Adrenal gland (tissue), 12 donors: ENCODE results near the gene BMP15. TPM values are rescaled to one million over a fixed set of nuclear protein-coding genes. Genes with fewer than 3 reads are reported as not detected.

Experiments
- DNase-seq, 7 donors: peaks; one replicate each; pipeline ENCODE4 v3.0.0-alpha.2; 2019 to 2020
- H3K27ac ChIP-seq, 5 donors: fragments of 200-600 bp; sonication (generic) in 4 of 5; 1 replicate in 3 of 5; 2 replicates in 2 of 5; pipeline versions ENCODE4 v1.5.1 to v1.8.0; 2016 to 2020; ENCODE audit warnings: mild to moderate bottlenecking in 1 of 5
- H3K27me3 ChIP-seq: fragments of 200-600 bp; 2 replicates; pipeline ENCODE4 v1.8.0; 2021
- H3K36me3 ChIP-seq, 2 donors: fragments of 200-600 bp; replicated peaks in 1 of 2; 1 replicate in 1 of 2; 2 replicates in 1 of 2; pipeline versions ENCODE4 v1.5.1 to v1.8.0; 2018 to 2022
- H3K4me1 ChIP-seq, 2 donors: fragments of 200-600 bp; replicated peaks in 1 of 2; 1 replicate in 1 of 2; 2 replicates in 1 of 2; pipeline versions ENCODE4 v1.5.1 to v1.8.0; 2018 to 2021
- H3K4me3 ChIP-seq, 4 donors: fragments of 200-600 bp; sonication (generic) in 3 of 4; one replicate each; pipeline ENCODE4 v1.5.1; 2016 to 2018
- H3K9me3 ChIP-seq, 3 donors: fragments of 200-600 bp; sonication (generic) in 1 of 3; replicated peaks in 1 of 3; 1 replicate in 2 of 3; 2 replicates in 1 of 3; pipeline versions ENCODE4 v1.5.1 to v1.8.0; 2016 to 2021
- POLR2A ChIP-seq, 2 donors: fragments of 450-650 bp; IDR thresholded peaks; one replicate each; pipeline ENCODE4 v1.6.1; 2017; ENCODE audit warnings: antibody characterized with exemption in 2 of 2, mild to moderate bottlenecking in 2 of 2, moderate library complexity in 1 of 2
- WGBS, 4 donors: extraction: QIAGEN DNeasy Blood & Tissue Kit in 2 of 4; methylation state at CpG; one replicate each; pipeline versions ENCODE4 v1.1.5 to v1.1.7; 2013 to 2017; 5-methylcytosine and 5-hydroxymethylcytosine counted together
- intact Hi-C, 2 donors: fragments of 100-400 bp; cut with DNase I; formaldehyde crosslinking; loops; one replicate each; pipeline versions ENCODE4 v1.14.1 to v1.15.0; 2022 to 2023
- polyA plus RNA-seq, 3 donors: library from polyadenylated mRNA; stranded (reverse); fragments of 200-250 nt in 2 of 3; fragments of 350-450 nt in 1 of 3; fragmentation: Illumina TruSeq in 1 of 3; extraction: RNeasy Lipid Tissue Mini Kit (QIAGEN cat#74804) in 1 of 3; gene quantifications; one replicate each; pipeline ENCODE4 v1.2.3, GENCODE V29; 2013 to 2014
- total RNA-seq, 9 donors: library from RNA; depleted of rRNA in 4 of 9; stranded (reverse); fragments of >200 nt in 4 of 9; fragments of 120-200 nt in 1 of 9; fragmentation: NEBNext Ultra II Directional in 1 of 9; extraction: Animal tissue kit (Norgen Biotek cat#: 25700) in 1 of 9; gene quantifications; one replicate each; pipeline versions ENCODE4 v1.1.0 to v1.2.4, GENCODE V29; 2013 to 2023
- TF ChIP-seq, protein P1 (sequence below), 6 experiments: fragments of 450-650 bp in 4 of 6; fragments of 200-600 bp in 2 of 6; sonication (generic) in 1 of 6; IDR thresholded peaks; 1 replicate in 5 of 6; 2 replicates in 1 of 6; pipeline versions ENCODE4 v1.5.1 to v1.8.0; 2016 to 2021; ENCODE audit warnings: antibody characterized with exemption in 6 of 6, mild to moderate bottlenecking in 2 of 6, moderate library complexity in 1 of 6
- donor health status: healthy with polysubstance abuse.
- donor health status: Bipolar disorder and iron deficiency.
- donor health status: DM: yes; HTN: yes; CAD: no.
- donor health status: DM: no; HTN: no; CAD: no.
- donor health status: DM: no; HTN: no; CAD: no.
- donor health status: DM: yes; HTN: yes; CAD: no.

The BMP15 gene
- total and polyA plus RNA-seq, 12 donors, result not detected

DNA sequence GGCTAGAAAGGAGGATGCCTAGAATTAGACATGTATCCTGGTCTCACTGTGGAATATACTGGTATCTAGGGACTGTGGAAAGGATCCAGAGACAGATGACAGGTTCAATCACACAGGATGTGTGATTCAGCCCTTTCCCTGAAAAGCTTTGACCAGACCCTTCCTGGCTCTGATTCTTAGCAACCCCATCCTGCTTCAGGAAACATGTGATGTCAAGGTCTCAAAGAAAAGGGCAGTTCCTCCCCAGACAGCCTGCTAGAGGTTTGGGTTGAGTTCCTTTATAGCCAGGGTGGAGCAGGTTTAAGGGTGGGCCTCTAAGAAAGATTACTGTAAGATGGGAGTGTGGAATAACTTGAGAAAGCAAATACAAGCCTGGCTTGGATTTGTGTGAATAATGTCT is 3.0 kb downstream of the BMP15 start:
- no peak for TF ChIP-seq POLR2A (IDR thresholded peaks at IDR 0.05)
- TF ChIP-seq, protein P1, sequence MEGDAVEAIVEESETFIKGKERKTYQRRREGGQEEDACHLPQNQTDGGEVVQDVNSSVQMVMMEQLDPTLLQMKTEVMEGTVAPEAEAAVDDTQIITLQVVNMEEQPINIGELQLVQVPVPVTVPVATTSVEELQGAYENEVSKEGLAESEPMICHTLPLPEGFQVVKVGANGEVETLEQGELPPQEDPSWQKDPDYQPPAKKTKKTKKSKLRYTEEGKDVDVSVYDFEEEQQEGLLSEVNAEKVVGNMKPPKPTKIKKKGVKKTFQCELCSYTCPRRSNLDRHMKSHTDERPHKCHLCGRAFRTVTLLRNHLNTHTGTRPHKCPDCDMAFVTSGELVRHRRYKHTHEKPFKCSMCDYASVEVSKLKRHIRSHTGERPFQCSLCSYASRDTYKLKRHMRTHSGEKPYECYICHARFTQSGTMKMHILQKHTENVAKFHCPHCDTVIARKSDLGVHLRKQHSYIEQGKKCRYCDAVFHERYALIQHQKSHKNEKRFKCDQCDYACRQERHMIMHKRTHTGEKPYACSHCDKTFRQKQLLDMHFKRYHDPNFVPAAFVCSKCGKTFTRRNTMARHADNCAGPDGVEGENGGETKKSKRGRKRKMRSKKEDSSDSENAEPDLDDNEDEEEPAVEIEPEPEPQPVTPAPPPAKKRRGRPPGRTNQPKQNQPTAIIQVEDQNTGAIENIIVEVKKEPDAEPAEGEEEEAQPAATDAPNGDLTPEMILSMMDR (IDR thresholded peaks at IDR 0.05), result no peak
- Histone ChIP-seq H3K27ac (no peak overlapping the region), H3K4me1 (no peaks in the 10 kb centered on the region), H3K27me3 (peaks cover 20% of the 10 kb centered on the region), H3K4me3 (no peak overlapping the region), H3K9me3 (no peaks in the 10 kb centered on the region), H3K36me3 (no peaks in the 10 kb centered on the region)
- intact Hi-C loops, result loop anchor here in 1 of 2 donors (10.0 kb wide), 1 partner anchor 229 kb away; no protein-coding TSS in a partner anchor
- DNase-seq, result no peak

DNA sequence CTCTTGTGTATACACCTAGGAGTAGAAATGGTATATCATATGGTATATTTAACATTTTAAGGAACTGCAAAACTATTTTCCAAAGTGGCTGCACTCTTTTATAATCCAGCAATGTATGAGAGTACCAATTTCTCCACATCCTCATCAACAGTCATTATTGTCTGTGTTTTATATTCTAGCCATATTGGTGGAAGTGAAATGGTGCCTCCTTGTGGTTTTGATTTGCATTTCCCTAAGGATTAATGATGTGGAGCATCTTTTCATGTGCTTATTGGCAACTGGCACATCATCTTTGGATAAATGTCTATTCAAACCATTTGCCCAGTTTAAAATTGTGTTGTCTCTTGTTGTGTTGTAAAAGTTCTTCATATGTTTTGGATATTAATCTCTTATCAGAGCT is 9.6 kb downstream of the BMP15 start:
- no peak for TF ChIP-seq POLR2A (IDR thresholded peaks at IDR 0.05)
- TF ChIP-seq, protein P1 (IDR thresholded peaks at IDR 0.05), result peak in 5 of 6 experiments; percentile 32 to 48 (median 42)
- H3K36me3 ChIP-seq, result no peaks in the 10 kb centered on the region
- no peaks in the 10 kb centered on the region for H3K4me1 ChIP-seq
- H3K4me3 ChIP-seq, result no peak overlapping the region
- DNase-seq, result no peak
- no peaks in the 10 kb centered on the region for H3K9me3 ChIP-seq
- H3K27ac ChIP-seq, result no peak overlapping the region
- peaks cover 30% of the 10 kb centered on the region for H3K27me3 ChIP-seq
- intact Hi-C loops, result no loop called here

DNA sequence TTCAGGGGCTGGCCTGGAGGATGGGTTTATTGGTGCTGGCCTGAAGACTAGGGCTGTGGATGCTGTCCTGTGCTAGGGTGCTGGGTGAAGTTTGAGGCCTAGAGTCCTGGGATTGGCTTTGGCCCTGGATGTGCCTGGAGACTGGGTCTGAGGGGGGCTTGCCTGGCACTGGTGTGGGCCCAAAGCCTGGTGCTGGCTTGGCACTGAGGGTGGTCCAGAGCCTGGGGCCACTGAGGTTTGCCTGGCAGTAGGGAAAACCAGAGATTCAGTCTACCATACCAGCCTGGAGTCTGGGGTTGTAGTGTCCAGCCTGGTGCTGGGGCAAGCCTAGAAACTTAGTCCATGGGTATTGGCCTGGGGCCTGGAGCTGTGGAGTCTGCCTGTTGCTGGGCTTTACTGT is 16.6 kb downstream of the BMP15 start:
- intact Hi-C loops, result no loop called here
- Histone ChIP-seq H3K27me3 (peaks cover 8% of the 10 kb centered on the region), H3K9me3 (no peaks in the 10 kb centered on the region), H3K4me3 (no peak overlapping the region), H3K4me1 (no peaks in the 10 kb centered on the region), H3K27ac (no peak overlapping the region), H3K36me3 (no peaks in the 10 kb centered on the region)
- no peak for TF ChIP-seq POLR2A (IDR thresholded peaks at IDR 0.05)
- TF ChIP-seq, protein P1 (IDR thresholded peaks at IDR 0.05), result no peak
- DNase-seq, result no peak

DNA sequence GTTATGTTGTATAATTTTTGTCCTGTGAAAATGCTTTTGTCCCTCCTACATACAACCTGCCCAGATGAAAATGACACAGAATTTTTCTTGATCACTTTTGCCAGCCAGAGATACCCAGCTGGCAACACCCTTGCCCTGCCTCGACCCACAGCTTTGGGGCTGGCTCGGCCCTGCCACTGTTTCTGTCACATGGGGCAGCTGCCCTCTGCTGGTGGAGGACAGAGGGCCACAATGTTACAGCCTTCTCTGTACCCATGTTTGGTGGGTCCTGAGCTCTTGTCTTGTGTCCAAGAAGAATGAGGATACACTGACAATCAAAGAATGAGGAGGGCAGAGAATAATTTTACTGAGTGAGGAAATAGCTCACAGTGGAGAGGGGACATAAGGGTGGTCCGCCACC is 31.1 kb downstream of the BMP15 start:
- TF ChIP-seq, protein P1 (IDR thresholded peaks at IDR 0.05), result peak in 1 of 6 experiments; percentile 21
- no peak for TF ChIP-seq POLR2A (IDR thresholded peaks at IDR 0.05)
- WGBS, 4 donors, result 71 to 87% (median 77%) methylated on average over 3 of the region's 3 CpGs
- Histone ChIP-seq H3K4me3 (no peak overlapping the region), H3K4me1 (no peaks in the 10 kb centered on the region), H3K9me3 (no peaks in the 10 kb centered on the region), H3K36me3 (no peaks in the 10 kb centered on the region), H3K27ac (no peak overlapping the region), H3K27me3 (peaks cover 24% of the 10 kb centered on the region)
- intact Hi-C loops, result no loop called here
- peak in 1 of 7 donors; percentile 1 for DNase-seq
